Tibial artery (tissue), 4 donors: Measurements from ENCODE around the gene HP1BP3.

Experiments used
- DNase-seq, 2 donors: peaks; one replicate each; pipeline ENCODE4 v3.0.0-alpha.2; 2019
- H3K27ac ChIP-seq, 2 donors: fragments of 200-600 bp; sonication (generic) in 1 of 2; 1 replicate in 1 of 2; 2 replicates in 1 of 2; pipeline ENCODE4 v1.5.1; 2018 to 2019; ENCODE audit warnings: mild to moderate bottlenecking in 1 of 2
- H3K27me3 ChIP-seq, 2 donors: fragments of 200-600 bp; sonication (generic) in 1 of 2; one replicate each; pipeline versions ENCODE4 v1.5.1 to v1.6.0; 2016 to 2019
- H3K36me3 ChIP-seq, 3 donors: fragments of 200-600 bp; sonication (generic) in 2 of 3; one replicate each; pipeline ENCODE4 v1.5.1; 2016 to 2019; ENCODE audit warnings: mild to moderate bottlenecking in 2 of 3
- H3K4me1 ChIP-seq, 4 donors: fragments of 200-600 bp; sonication (generic) in 2 of 4; 1 replicate in 3 of 4; 2 replicates in 1 of 4; pipeline ENCODE4 v1.5.1; 2016 to 2019
- H3K4me3 ChIP-seq, 2 donors: fragments of 200-600 bp; sonication (generic) in 1 of 2; 1 replicate in 1 of 2; 2 replicates in 1 of 2; pipeline ENCODE4 v1.5.1; 2018 to 2019; ENCODE audit warnings: mild to moderate bottlenecking in 2 of 2
- H3K9me3 ChIP-seq, 3 donors: fragments of 200-600 bp; sonication (generic) in 1 of 3; one replicate each; pipeline ENCODE4 v1.5.1; 2016 to 2019
- CTCF ChIP-seq, 2 experiments: fragments of 200-600 bp in 1 of 2; fragments of 450-650 bp in 1 of 2; IDR thresholded peaks; one replicate each; pipeline ENCODE4 v1.5.1; 2017 to 2019; ENCODE audit warnings: antibody characterized with exemption in 2 of 2, mild to moderate bottlenecking in 1 of 2, moderate library complexity in 1 of 2
- intact Hi-C: fragments of 100-400 bp; cut with DNase I; formaldehyde crosslinking; loops from one replicate; pipeline ENCODE4 v1.15.0; 2023; ENCODE audit warnings: low total_unique reads

The HP1BP3 gene

GRCh38 chr1:20725189-20726117 is 61.7 kb downstream of the HP1BP3 start:
- peaks cover 0 to 8% (median 0%) of the 10 kb centered on the region in 4 donors for H3K4me1 ChIP-seq
- intact Hi-C loops: loop anchor here (5.0 kb wide), 1 partner anchor 62 kb away; the partner anchor contains the start of gene HP1BP3
- no peaks in the 10 kb centered on the region for H3K36me3 ChIP-seq
- TF ChIP-seq CTCF (IDR thresholded peaks at IDR 0.05): no peak
- no peak overlapping the region for H3K27ac ChIP-seq
- H3K4me3 ChIP-seq: no peak overlapping the region
- DNase-seq: peak in 1 of 2 donors; percentile 62
- H3K9me3 ChIP-seq: no peaks in the 10 kb centered on the region
- peaks cover 0 to 33% of the 10 kb centered on the region in 2 donors for H3K27me3 ChIP-seq

- peak in 1 of 2 donors; percentile 11 for DNase-seq
- no peak overlapping the region for H3K27ac ChIP-seq
- no peaks in the 10 kb centered on the region for H3K4me1 ChIP-seq
- no peak overlapping the region for H3K4me3 ChIP-seq
- H3K36me3 ChIP-seq: no peaks in the 10 kb centered on the region
- TF ChIP-seq CTCF (IDR thresholded peaks at IDR 0.05): no peak
- H3K27me3 ChIP-seq: peaks cover 0 to 24% of the 10 kb centered on the region in 2 donors
- no peaks in the 10 kb centered on the region for H3K9me3 ChIP-seq
- intact Hi-C loops: loop anchor here (5.0 kb wide), 1 partner anchor 63 kb away; the partner anchor contains the start of gene HP1BP3
Measured at GRCh38 chr1:20724364-20725188, 62.5 kb downstream of the HP1BP3 start.

GRCh38 chr1:20723537-20724363 is 63.4 kb downstream of the HP1BP3 start:
- H3K4me3 ChIP-seq: no peak overlapping the region
- DNase-seq: peak; percentile 11 to 58
- H3K4me1 ChIP-seq: no peaks in the 10 kb centered on the region
- intact Hi-C loops: no loop called here
- H3K27me3 ChIP-seq: peaks cover 0 to 16% of the 10 kb centered on the region in 2 donors
- no peaks in the 10 kb centered on the region for H3K9me3 ChIP-seq
- H3K36me3 ChIP-seq: no peaks in the 10 kb centered on the region
- TF ChIP-seq CTCF (IDR thresholded peaks at IDR 0.05): no peak
- H3K27ac ChIP-seq: no peak overlapping the region

GRCh38 chr1:20723159-20723536 is 64.0 kb downstream of the HP1BP3 start:
- H3K27me3 ChIP-seq: peaks cover 0 to 10% of the 10 kb centered on the region in 2 donors
- intact Hi-C loops: no loop called here
- H3K4me3 ChIP-seq: no peak overlapping the region
- DNase-seq: no peak
- no peaks in the 10 kb centered on the region for H3K36me3 ChIP-seq
- H3K9me3 ChIP-seq: no peaks in the 10 kb centered on the region
- peaks cover 0 to 1% (median under 1%) of the 10 kb centered on the region in 4 donors for H3K4me1 ChIP-seq
- H3K27ac ChIP-seq: no peak overlapping the region
- TF ChIP-seq CTCF (IDR thresholded peaks at IDR 0.05): no peak
